Esophagus muscularis mucosa (tissue), 4 donors: ENCODE results near the gene ADAM22.

Source experiments
- CTCF ChIP-seq, 3 experiments: fragments of 200-600 bp in 2 of 3; fragments of 450-650 bp in 1 of 3; sonication (generic) in 2 of 3; IDR thresholded peaks; one replicate each; pipeline ENCODE4 v1.5.1; 2017 to 2019; ENCODE audit warnings: antibody characterized with exemption in 3 of 3, mild to moderate bottlenecking in 2 of 3, moderate library complexity in 1 of 3
- EP300 ChIP-seq: sonication (generic); formaldehyde crosslinking; IDR thresholded peaks from one replicate; pipeline ENCODE4 v1.6.1; 2017; ENCODE audit warnings: antibody characterized with exemption
- POLR2A ChIP-seq: fragments of 450-650 bp; IDR thresholded peaks from one replicate; pipeline ENCODE4 v1.6.1; 2017; ENCODE audit warnings: antibody characterized with exemption, moderate library complexity, mild to moderate bottlenecking, low read depth

GRCh38 chr7:88037050-88037449, 103.0 kb downstream of the ADAM22 start:
- TF ChIP-seq POLR2A (no peak), EP300 (no peak), CTCF (IDR thresholded peaks at IDR 0.05) (no peak)
